Testis (tissue), 2 donors: ENCODE data around the gene KATNB1.

Source experiments
- CTCF ChIP-seq, 3 experiments: fragments of 450-650 bp in 2 of 3; fragments of 200-600 bp in 1 of 3; sonication (generic) in 1 of 3; IDR thresholded peaks; one replicate each; pipeline ENCODE4 v1.5.1; 2016 to 2019; ENCODE audit warnings: antibody characterized with exemption in 3 of 3, mild to moderate bottlenecking in 2 of 3, moderate library complexity in 1 of 3
- POLR2A ChIP-seq: fragments of 450-650 bp; IDR thresholded peaks from one replicate; pipeline ENCODE4 v1.6.1; 2017; ENCODE audit warnings: antibody characterized with exemption, mild to moderate bottlenecking, moderate library complexity

GRCh38 chr16:57744642-57744903 lies 9.0 kb downstream of the KATNB1 start:
- TF ChIP-seq CTCF (IDR thresholded peaks at IDR 0.05) = no peak
- no peak for TF ChIP-seq POLR2A
